ENCODE measurements around the gene CLDN24. TPM values are rescaled to one million over a fixed set of nuclear protein-coding genes. Genes with fewer than 3 reads are reported as not detected.

The CLDN24 gene
- total RNA-seq, 1 donor from 2014 or later, result not detected

- Mint-ChIP-seq H3K4me3 (no peak overlapping the region), H3K4me1 (no peaks in the 10 kb centered on the region), H3K27ac (no peak overlapping the region), H3K36me3 (peaks cover 43% of the 10 kb centered on the region), H3K9me3 (peaks cover 14% of the 10 kb centered on the region), H3K27me3 (ENCODE audit: low read depth) (no peaks in the 10 kb centered on the region)
- TF ChIP-seq CTCF (IDR thresholded peaks at IDR 0.05; ENCODE audit: unreplicated experiment), result no peak
- DNase-seq (ENCODE audit: low spot score in 2 of 2, unreplicated experiment in 2 of 2), result no peak
Observed at GRCh38 chr4:183306811-183307210, 15.4 kb downstream of the CLDN24 start.

GRCh38 chr4:183304538-183304937 is 17.7 kb downstream of the CLDN24 start:
- Mint-ChIP-seq H3K9me3 (peaks cover 14% of the 10 kb centered on the region), H3K27me3 (ENCODE audit: low read depth) (no peaks in the 10 kb centered on the region), H3K4me1 (no peaks in the 10 kb centered on the region), H3K27ac (no peak overlapping the region), H3K36me3 (peaks cover 42% of the 10 kb centered on the region), H3K4me3 (no peak overlapping the region)
- DNase-seq (ENCODE audit: low spot score in 2 of 2, unreplicated experiment in 2 of 2), result no peak
- no peak for TF ChIP-seq CTCF (IDR thresholded peaks at IDR 0.05; ENCODE audit: unreplicated experiment)

- H3K4me3 Mint-ChIP-seq, result no peak overlapping the region
- DNase-seq (ENCODE audit: low spot score in 2 of 2, unreplicated experiment in 2 of 2), result no peak
- no peak for TF ChIP-seq CTCF (IDR thresholded peaks at IDR 0.05; ENCODE audit: unreplicated experiment)
- no peak overlapping the region for H3K27ac Mint-ChIP-seq
- no peaks in the 10 kb centered on the region for H3K4me1 Mint-ChIP-seq
- peaks cover 11% of the 10 kb centered on the region for H3K9me3 Mint-ChIP-seq
- H3K27me3 Mint-ChIP-seq (ENCODE audit: low read depth), result no peaks in the 10 kb centered on the region
- H3K36me3 Mint-ChIP-seq, result peaks cover 40% of the 10 kb centered on the region
Observed at GRCh38 chr4:183304067-183304466, 18.2 kb downstream of the CLDN24 start.

- H3K9me3 Mint-ChIP-seq, result peaks cover 7% of the 10 kb centered on the region
- no peak for DNase-seq (ENCODE audit: low spot score in 2 of 2, unreplicated experiment in 2 of 2)
- H3K36me3 Mint-ChIP-seq, result peaks cover 40% of the 10 kb centered on the region
- no peaks in the 10 kb centered on the region for H3K27me3 Mint-ChIP-seq (ENCODE audit: low read depth)
- no peaks in the 10 kb centered on the region for H3K4me1 Mint-ChIP-seq
- no peak overlapping the region for H3K27ac Mint-ChIP-seq
- TF ChIP-seq CTCF (IDR thresholded peaks at IDR 0.05; ENCODE audit: unreplicated experiment), result no peak
- no peak overlapping the region for H3K4me3 Mint-ChIP-seq
Observed at GRCh38 chr4:183303301-183303700, 18.9 kb downstream of the CLDN24 start.

- Mint-ChIP-seq H3K9me3 (peaks cover 7% of the 10 kb centered on the region), H3K4me3 (no peak overlapping the region), H3K27ac (no peak overlapping the region)
Observed at GRCh38 chr4:183300655-183301054, 21.6 kb downstream of the CLDN24 start.

More at GRCh38 chr4:183300655-183301054, 21.6 kb downstream of the CLDN24 start:
- DNase-seq (ENCODE audit: low spot score in 2 of 2, unreplicated experiment in 2 of 2), result no peak
- TF ChIP-seq CTCF (IDR thresholded peaks at IDR 0.05; ENCODE audit: unreplicated experiment), result no peak
- H3K27me3 Mint-ChIP-seq (ENCODE audit: low read depth), result no peaks in the 10 kb centered on the region
- H3K36me3 Mint-ChIP-seq, result peaks cover 45% of the 10 kb centered on the region
- H3K4me1 Mint-ChIP-seq, result peaks cover 6% of the 10 kb centered on the region

Data from mesothelial cell of epicardium (in vitro differentiated cells).